ENCODE measurements around the gene SPRYD3. TPM values are rescaled to one million over a fixed set of nuclear protein-coding genes. Genes with fewer than 3 reads are reported as not detected.

Gene SPRYD3
- total RNA-seq, 1 experiment from 2014 or later: 47.5 TPM

DNA sequence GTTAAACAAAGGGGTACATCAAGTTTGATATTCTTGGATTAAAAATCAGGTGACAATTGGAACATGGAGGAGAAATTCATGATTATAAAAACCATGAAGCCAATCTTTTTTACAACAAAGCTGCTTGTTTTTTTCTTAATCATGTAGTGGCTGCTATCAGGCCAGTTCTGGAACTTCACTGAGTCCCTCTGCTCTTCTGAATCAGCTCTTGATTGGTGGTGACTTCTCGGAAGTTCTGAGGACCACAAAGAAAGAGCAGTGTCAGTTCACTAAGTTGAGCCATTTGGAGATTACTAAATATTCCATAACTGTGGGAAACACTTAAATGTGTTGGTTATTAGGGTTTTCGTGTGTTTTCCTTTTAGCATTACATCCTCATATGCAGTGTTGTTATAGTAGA, 64.5 kb downstream of the SPRYD3 start:
- Histone ChIP-seq H2AFZ (ENCODE audit: low read depth, low read length, poor library complexity, severe bottlenecking) (no peak overlapping the region), H3K4me2 (ENCODE audit: low read length) (no peak overlapping the region), H3K36me3 (ENCODE audit: control insufficient read depth in 1 of 2, insufficient read depth in 2 of 2, low read length in 2 of 2) (peaks cover 40 to 80% of the 10 kb centered on the region in 2 experiments), H3K4me1 (ENCODE audit: control insufficient read depth in 1 of 2, insufficient read depth in 2 of 2, low read length in 2 of 2) (peaks cover 0 to 8% of the 10 kb centered on the region in 2 experiments; a peak in 2 of 4 replicates), H3K9me3 (ENCODE audit: control insufficient read depth in 1 of 2, insufficient read depth in 1 of 2, low read depth in 1 of 2, low read length in 2 of 2) (no peaks in the 10 kb centered on the region), H4K20me1 (ENCODE audit: insufficient read depth) (peaks cover 55% of the 10 kb centered on the region; the same call in 1 of the 2 replicates), H3K9ac (ENCODE audit: low read length) (peak overlapping the region; percentile 21; the same call in 1 of the 2 replicates), H3K79me2 (ENCODE audit: insufficient read depth, low read length) (peaks cover 99% of the 10 kb centered on the region), H3K27ac (ENCODE audit: low read depth, low read length) (no peak overlapping the region), H3K9me2 (ENCODE audit: insufficient read depth) (no peaks in the 10 kb centered on the region), H3K27me3 (ENCODE audit: insufficient read depth, low read length) (no peaks in the 10 kb centered on the region), H3K4me3 (replicated peaks in 1 of 2; ENCODE audit: low read depth in 1 of 2, low read length in 2 of 2) (no peak overlapping the region)
- ChIA-PET POLR2A (interaction anchor here (0.7 kb wide), 1 partner anchor 9 kb away, joined by 3 read pairs; the partner anchor contains the start of gene EIF4B), CTCF (interaction anchor here (1.1 kb wide), 1 partner anchor 129 kb away, joined by 4 read pairs; no protein-coding TSS in a partner anchor), RAD21 (ENCODE audit: low non-redundant PET in 1 of 2, low total read pairs in 2 of 2, uncharacterized antibody in 2 of 2, unreplicated experiment in 2 of 2) (no interaction called here)
- no TSS peak for BruUV-seq (replicated peaks)
- DNase-seq (ENCODE audit: low read depth, low spot score) (no peak), ATAC-seq (no peak)
- intact Hi-C loops (cut with micrococcal nuclease): no loop called here
- TF ChIP-seq EZH2 (IDR thresholded peaks at IDR 0.05) (no peak), ATF3 (IDR thresholded peaks at IDR 0.05) (no peak), EGR1 (IDR thresholded peaks at IDR 0.05; ENCODE audit: low read depth) (no peak), CTCF (IDR thresholded peaks at IDR 0.05 in 2 of 3, conservative IDR thresholded peaks at IDR 0.05 in 1 of 3; ENCODE audit: borderline replicate concordance in 1 of 3, insufficient read depth in 1 of 3, low read depth in 2 of 3, low read length in 2 of 3) (no peak), SIN3A (IDR thresholded peaks at IDR 0.05; ENCODE audit: low read depth) (no peak), POLR2AphosphoS5 (IDR thresholded peaks at IDR 0.05; ENCODE audit: low read depth, low read length) (no peak), ZNF274 (IDR thresholded peaks at IDR 0.05; ENCODE audit: low read depth, low read length) (no peak), YY1 (IDR thresholded peaks at IDR 0.05; ENCODE audit: extremely low read depth, insufficient replicate concordance, low read depth, low read length) (no peak), CBX3 (IDR thresholded peaks at IDR 0.05; ENCODE audit: low read depth) (no peak), JUND (IDR thresholded peaks at IDR 0.05) (no peak), RAD21 (IDR thresholded peaks at IDR 0.05; ENCODE audit: low read depth) (no peak), ZFX (IDR thresholded peaks at IDR 0.05) (no peak)

Small RNAs within 50 kb of the gene (microRNA-seq; reads per million reads assigned to microRNA genes)
- gene MIR6757 (ENCODE audit: borderline number of aligned reads): not detected

Other genes starting within 250 kb of the SPRYD3 start
- gene KRT79, start 245.1 kb downstream of the SPRYD3 start, total RNA-seq (2021; ENCODE audit: unreplicated experiment): not detected
- not detected for gene KRT78, start 230.4 kb downstream of the SPRYD3 start, total RNA-seq (2021; ENCODE audit: unreplicated experiment)
- 1,655 TPM for gene KRT8, start 174.3 kb downstream of the SPRYD3 start, total RNA-seq (2021; ENCODE audit: unreplicated experiment)
- 1,229 TPM for gene KRT18, start 130.3 kb downstream of the SPRYD3 start, total RNA-seq (2021; ENCODE audit: unreplicated experiment)
- 809 TPM for gene EIF4B, start 72.9 kb downstream of the SPRYD3 start, total RNA-seq (2021; ENCODE audit: unreplicated experiment)
- 25.7 TPM for gene TNS2, start 29.3 kb downstream of the SPRYD3 start, total RNA-seq (2021; ENCODE audit: unreplicated experiment)
- 83.4 TPM for gene IGFBP6, start 18.3 kb upstream of the SPRYD3 start, total RNA-seq (2021; ENCODE audit: unreplicated experiment)
- 0.17 TPM for gene SOAT2, start 24.1 kb upstream of the SPRYD3 start, total RNA-seq (2021; ENCODE audit: unreplicated experiment)
- gene ZNF740, start 101.3 kb upstream of the SPRYD3 start, total RNA-seq (2021; ENCODE audit: unreplicated experiment): 49.7 TPM
- gene CSAD, start 101.5 kb upstream of the SPRYD3 start, total RNA-seq (2021; ENCODE audit: unreplicated experiment): 20.3 TPM
- 1.9 TPM for gene ITGB7, start 127.9 kb upstream of the SPRYD3 start, total RNA-seq (2021; ENCODE audit: unreplicated experiment)
- gene RARG, start 152.8 kb upstream of the SPRYD3 start, total RNA-seq (2021; ENCODE audit: unreplicated experiment): 68.9 TPM
- 50.3 TPM for gene ESPL1, start 188.9 kb upstream of the SPRYD3 start, total RNA-seq (2021; ENCODE audit: unreplicated experiment)
- gene PFDN5, start 216.2 kb upstream of the SPRYD3 start, total RNA-seq (2021; ENCODE audit: unreplicated experiment): 318 TPM
- 104 TPM for gene MYG1, start 220.3 kb upstream of the SPRYD3 start, total RNA-seq (2021; ENCODE audit: unreplicated experiment)
- 87.9 TPM for gene AAAS, start 242.2 kb upstream of the SPRYD3 start, total RNA-seq (2021; ENCODE audit: unreplicated experiment)